DOHH2 (cell line): ENCODE results near the gene LRMDA.

Experiments used
- H3F3A ChIP-seq: fragments of 200-600 bp; sonication (generic), shearing (Covaris generic); 2 replicates; pipeline ENCODE4 v1.6.0; 2016; ENCODE audit warnings: antibody characterized with exemption, mild to moderate bottlenecking; ENCODE audit not compliant: control insufficient read depth, insufficient read depth
- H3K27ac ChIP-seq: fragments of 200-600 bp; sonication (generic); 2 replicates; pipeline ENCODE4 v1.5.1; 2014; ENCODE audit warnings: low read depth, mild to moderate bottlenecking, low read length, moderate library complexity
- H3K27me3 ChIP-seq: fragments of 200-600 bp; sonication (generic); 2 replicates; pipeline ENCODE4 v1.6.1; 2014; ENCODE audit warnings: mild to moderate bottlenecking, low read length, mixed read lengths; ENCODE audit not compliant: control insufficient read depth
- H3K36me3 ChIP-seq: fragments of 200-600 bp; sonication (generic); 2 replicates; pipeline ENCODE4 v1.6.1; 2014; ENCODE audit warnings: mild to moderate bottlenecking, low read length, moderate library complexity, mixed read lengths; ENCODE audit not compliant: control insufficient read depth
- H3K4me1 ChIP-seq: fragments of 200-600 bp; sonication (generic); 2 replicates; pipeline ENCODE4 v1.6.1; 2014; ENCODE audit warnings: mild to moderate bottlenecking, low read length, mixed read lengths; ENCODE audit not compliant: control insufficient read depth
- H3K4me2 ChIP-seq: fragments of 200-600 bp; sonication (generic); 2 replicates; pipeline ENCODE4 v1.6.0; 2014; ENCODE audit warnings: mild to moderate bottlenecking, low read length, moderate library complexity
- H3K4me3 ChIP-seq: fragments of 200-600 bp; sonication (generic); 2 replicates; pipeline ENCODE4 v1.5.1; 2014; ENCODE audit warnings: mild to moderate bottlenecking, low read length, mixed read lengths
- H3K79me2 ChIP-seq: fragments of 200-600 bp; sonication (generic); 2 replicates; pipeline ENCODE4 v1.6.1; 2014; ENCODE audit warnings: mild to moderate bottlenecking, low read length, mixed read lengths; ENCODE audit not compliant: control insufficient read depth
- H3K9me2 ChIP-seq: fragments of 200-600 bp; sonication (generic); replicated peaks from 2 replicates; pipeline ENCODE4 v1.6.1; 2014; ENCODE audit warnings: mild to moderate bottlenecking, low read length, mixed read lengths; ENCODE audit not compliant: control insufficient read depth
- H3K9me3 ChIP-seq: fragments of 200-600 bp; sonication (generic); 2 replicates; pipeline ENCODE4 v1.6.1; 2014; ENCODE audit warnings: antibody characterized with exemption, low read length, mixed read lengths; ENCODE audit not compliant: control insufficient read depth, insufficient read depth
- H4K20me1 ChIP-seq: fragments of 200-600 bp; sonication (generic); 2 replicates; pipeline ENCODE4 v1.6.0; 2014; ENCODE audit warnings: low read depth, mild to moderate bottlenecking, antibody characterized with exemption, low read length, moderate library complexity; ENCODE audit not compliant: control insufficient read depth, insufficient read depth
- EZH2phosphoT487 ChIP-seq: fragments of 200-600 bp; sonication (generic); IDR thresholded peaks from 2 replicates; pipeline ENCODE4 v1.6.1; 2017; ENCODE audit warnings: borderline replicate concordance, mild to moderate bottlenecking, antibody characterized with exemption, low read length, moderate library complexity, mixed read lengths
- TF ChIP-seq, protein P1 (sequence below): fragments of 200-600 bp; sonication (generic); IDR thresholded peaks from one replicate; pipeline ENCODE4 v1.5.1; 2014; ENCODE audit warnings: antibody characterized with exemption, mild to moderate bottlenecking, low read depth, low read length; ENCODE audit not compliant: poor library complexity, severe bottlenecking

Gene LRMDA

DNA sequence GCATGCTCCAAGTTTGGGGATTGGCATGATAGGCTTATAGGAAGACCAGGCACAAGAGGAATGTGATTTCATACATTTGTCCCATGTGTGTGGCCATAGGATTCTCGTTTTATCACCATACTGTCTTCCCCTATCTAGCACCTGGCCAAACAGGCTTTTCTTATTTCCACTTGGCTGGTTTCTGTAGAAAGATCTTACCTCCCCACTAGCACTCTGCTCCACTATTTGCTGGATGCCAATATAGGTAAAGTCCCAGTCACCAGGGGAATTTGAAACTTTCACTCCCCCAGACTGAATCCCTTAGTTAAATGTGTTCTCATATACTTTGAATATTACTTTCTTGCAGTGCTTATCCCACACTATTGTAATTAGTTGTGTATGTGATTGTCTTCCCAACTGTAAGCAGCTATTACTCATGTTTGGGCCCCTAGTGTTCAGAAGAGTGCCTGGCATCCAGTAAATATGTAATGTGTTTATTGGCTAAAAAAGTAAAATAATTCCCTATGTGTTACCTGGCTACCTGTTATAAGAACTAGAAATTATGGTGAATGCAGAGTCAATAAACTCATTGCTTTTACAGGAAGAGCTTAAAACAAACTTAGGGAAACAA, 109.0 kb downstream of the LRMDA start:
- Histone ChIP-seq H3K4me2 (no peak overlapping the region), H3K9me3 (no peaks in the 10 kb centered on the region), H3K4me3 (no peak overlapping the region), H3K9me2 (no peaks in the 10 kb centered on the region), H3K4me1 (no peaks in the 10 kb centered on the region), H3K27me3 (no peaks in the 10 kb centered on the region), H3F3A (no peaks in the 10 kb centered on the region), H4K20me1 (no peaks in the 10 kb centered on the region), H3K79me2 (no peaks in the 10 kb centered on the region), H3K27ac (no peak overlapping the region), H3K36me3 (no peaks in the 10 kb centered on the region)
- TF ChIP-seq, protein P1, sequence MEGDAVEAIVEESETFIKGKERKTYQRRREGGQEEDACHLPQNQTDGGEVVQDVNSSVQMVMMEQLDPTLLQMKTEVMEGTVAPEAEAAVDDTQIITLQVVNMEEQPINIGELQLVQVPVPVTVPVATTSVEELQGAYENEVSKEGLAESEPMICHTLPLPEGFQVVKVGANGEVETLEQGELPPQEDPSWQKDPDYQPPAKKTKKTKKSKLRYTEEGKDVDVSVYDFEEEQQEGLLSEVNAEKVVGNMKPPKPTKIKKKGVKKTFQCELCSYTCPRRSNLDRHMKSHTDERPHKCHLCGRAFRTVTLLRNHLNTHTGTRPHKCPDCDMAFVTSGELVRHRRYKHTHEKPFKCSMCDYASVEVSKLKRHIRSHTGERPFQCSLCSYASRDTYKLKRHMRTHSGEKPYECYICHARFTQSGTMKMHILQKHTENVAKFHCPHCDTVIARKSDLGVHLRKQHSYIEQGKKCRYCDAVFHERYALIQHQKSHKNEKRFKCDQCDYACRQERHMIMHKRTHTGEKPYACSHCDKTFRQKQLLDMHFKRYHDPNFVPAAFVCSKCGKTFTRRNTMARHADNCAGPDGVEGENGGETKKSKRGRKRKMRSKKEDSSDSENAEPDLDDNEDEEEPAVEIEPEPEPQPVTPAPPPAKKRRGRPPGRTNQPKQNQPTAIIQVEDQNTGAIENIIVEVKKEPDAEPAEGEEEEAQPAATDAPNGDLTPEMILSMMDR = no peak
- TF ChIP-seq EZH2phosphoT487 = no peak

DNA sequence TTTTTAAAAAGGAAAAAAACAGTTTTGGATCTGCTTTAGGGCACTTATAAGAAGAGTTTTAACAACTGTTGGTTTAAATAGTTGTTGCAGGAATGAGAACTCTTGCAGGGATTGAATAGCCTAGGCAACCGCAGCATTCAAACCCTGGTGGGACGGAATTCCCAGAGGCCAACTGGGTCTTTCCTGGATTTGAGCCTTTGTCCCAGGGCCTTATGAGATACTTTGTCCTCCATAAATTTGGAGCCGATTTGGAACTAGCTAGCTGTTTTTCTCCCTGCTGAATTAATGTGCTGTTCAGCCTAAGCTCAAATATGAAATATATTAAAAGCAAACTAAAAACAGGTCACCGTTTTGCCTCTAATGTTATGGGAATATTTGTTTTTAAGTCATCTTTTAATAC, 109.6 kb downstream of the LRMDA start:
- H3K27ac ChIP-seq = no peak overlapping the region
- H3K36me3 ChIP-seq = no peaks in the 10 kb centered on the region
- no peak overlapping the region for H3K4me3 ChIP-seq
- no peaks in the 10 kb centered on the region for H3K9me3 ChIP-seq
- no peaks in the 10 kb centered on the region for H3K79me2 ChIP-seq
- H3K27me3 ChIP-seq = no peaks in the 10 kb centered on the region
- H3K9me2 ChIP-seq = no peaks in the 10 kb centered on the region
- H3K4me1 ChIP-seq = no peaks in the 10 kb centered on the region
- H4K20me1 ChIP-seq = no peaks in the 10 kb centered on the region
- H3K4me2 ChIP-seq = no peak overlapping the region
- H3F3A ChIP-seq = no peaks in the 10 kb centered on the region
- no peak for TF ChIP-seq EZH2phosphoT487
- TF ChIP-seq, protein P1 = no peak

DNA sequence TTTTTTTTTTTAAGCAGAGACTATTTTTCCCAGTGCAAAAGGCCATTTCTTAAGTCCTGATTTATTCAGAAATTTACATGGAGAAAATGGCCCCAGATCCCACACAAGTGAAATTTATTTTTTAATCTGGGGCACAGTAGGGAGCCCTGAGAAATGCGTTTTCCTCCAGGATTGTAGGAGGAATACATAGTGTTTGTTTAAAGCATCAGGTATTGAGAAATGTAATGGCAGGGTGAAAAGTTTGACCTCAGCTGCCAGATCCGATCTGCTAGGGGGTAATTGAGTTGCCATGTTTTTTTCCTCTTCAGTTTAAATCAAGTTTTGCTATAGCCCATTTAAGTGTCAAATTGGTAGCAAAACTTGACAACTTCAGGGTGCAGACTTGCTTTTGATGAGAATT, 110.0 kb downstream of the LRMDA start:
- Histone ChIP-seq H3K9me2 (no peaks in the 10 kb centered on the region), H3K9me3 (no peaks in the 10 kb centered on the region), H3K27ac (no peak overlapping the region), H3K4me2 (no peak overlapping the region), H4K20me1 (no peaks in the 10 kb centered on the region), H3K4me3 (no peak overlapping the region), H3F3A (no peaks in the 10 kb centered on the region), H3K4me1 (no peaks in the 10 kb centered on the region), H3K79me2 (no peaks in the 10 kb centered on the region), H3K27me3 (no peaks in the 10 kb centered on the region), H3K36me3 (no peaks in the 10 kb centered on the region)
- no peak for TF ChIP-seq EZH2phosphoT487
- TF ChIP-seq, protein P1 = no peak
